GM21723 (cell line): ENCODE results near the gene CTNNA1.
A peak's percentile ranks its signal among the peaks of the same experiment; 100 is the strongest.
"Not testable (repeated sequence)": the region's sequence is repeated elsewhere in the genome, so short reads cannot be mapped to it uniquely, and the experiment has no call there.

Source experiments
- ATAC-seq: cut with Tn5 transposase; IDR thresholded peaks from one replicate; pipeline ENCODE4 v1.9.1; 2021; ENCODE audit warnings: mild to moderate bottlenecking, moderate library complexity; ENCODE audit not compliant: unreplicated experiment

The CTNNA1 gene

DNA sequence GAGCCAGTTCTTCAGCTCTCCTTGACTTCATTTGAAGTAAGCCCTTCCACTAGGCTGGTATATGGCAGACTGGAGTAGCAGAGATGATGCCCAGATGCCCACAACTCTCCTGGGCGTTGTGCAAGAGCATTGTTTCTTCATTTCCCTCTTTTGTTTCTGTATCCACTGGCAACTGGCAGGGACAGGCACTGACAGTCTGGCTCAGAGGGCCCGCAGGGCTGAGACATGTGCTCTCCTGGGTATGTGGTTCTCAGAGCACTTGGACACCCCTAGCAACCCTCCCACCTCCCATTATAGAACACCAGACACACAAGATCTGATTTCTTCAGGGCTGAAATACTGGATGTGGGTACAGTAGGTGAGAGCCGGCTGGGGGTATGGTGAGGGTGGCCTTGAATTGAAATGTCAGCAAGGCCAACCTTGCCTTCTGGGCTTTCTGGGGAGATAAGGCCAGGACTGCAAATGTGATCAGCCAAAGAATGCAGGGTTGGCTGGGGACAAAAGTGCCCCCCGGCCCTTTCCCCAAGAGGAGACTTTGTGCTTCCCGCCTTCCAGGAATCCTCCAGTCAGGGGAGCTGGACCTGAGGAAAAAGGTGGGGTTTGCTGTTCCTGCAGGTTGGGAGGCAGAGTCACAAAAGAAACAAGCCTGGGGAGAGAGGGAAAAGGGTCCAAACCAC is 28.6 kb upstream of the CTNNA1 start:
- ATAC-seq = no peak

DNA sequence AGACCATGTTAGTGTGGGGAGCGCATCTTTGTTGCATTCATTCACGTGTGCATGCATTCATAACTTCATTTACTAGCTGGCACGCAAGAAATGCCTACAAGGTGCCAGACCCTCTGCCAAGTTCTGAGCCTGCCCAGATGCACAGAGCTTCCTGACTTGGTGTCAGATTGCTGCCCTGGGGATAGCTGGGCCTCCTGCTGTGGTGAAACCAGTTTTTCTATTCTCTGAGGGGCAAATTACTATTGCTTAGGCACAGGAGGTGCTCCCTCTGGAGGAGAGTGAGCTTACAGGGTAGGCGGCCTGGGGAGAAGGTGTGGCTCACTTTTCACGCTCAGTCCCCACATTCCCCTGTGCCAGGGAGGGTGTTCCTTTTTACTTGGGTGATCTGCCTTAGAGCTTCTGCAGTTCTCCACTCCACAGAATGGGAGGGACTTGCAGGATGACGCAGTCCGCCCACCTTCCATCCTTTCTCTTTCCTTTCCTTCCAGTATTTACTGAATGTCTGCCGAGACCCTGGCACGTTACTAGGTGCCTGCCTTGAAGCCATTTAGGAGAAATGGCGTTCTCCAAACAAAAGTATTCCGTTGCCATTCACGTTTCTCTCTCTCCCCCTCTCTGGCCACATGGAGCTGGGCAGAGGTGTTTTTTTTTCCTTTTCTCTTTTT is 27.9 kb upstream of the CTNNA1 start:
- ATAC-seq = no peak

DNA sequence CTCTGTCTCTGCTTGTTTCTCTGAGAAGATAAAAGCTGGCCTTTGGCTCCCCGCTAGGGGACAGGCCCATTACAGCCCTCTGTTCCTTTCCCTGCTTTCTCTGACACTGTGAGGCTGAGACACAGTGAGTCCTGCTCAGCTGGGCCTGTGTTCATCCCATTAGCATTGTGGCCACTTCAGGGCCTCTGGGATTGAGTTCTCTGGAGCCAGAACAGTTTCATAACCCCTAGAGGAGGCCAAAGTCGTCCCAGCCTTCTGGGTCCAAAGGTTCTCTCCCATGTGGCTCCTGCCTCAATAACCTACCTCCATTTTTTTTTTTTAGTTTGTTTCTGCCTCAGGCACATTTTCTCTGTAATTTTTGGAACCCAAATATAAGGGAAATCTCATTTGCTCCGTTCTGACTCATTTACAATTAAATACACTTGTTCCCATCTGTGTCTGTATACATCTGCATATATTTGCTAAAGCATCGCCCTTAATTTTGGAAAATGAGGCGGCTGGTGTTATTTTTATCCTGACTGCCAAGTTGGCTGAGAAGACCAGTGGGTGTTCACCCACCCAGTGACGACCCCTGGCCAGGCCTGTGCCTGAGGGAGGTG is 27.3 kb upstream of the CTNNA1 start:
- ATAC-seq = no peak

GRCh38 chr5:138726848-138727247 is 26.4 kb upstream of the CTNNA1 start:
- ATAC-seq = no peak

- ATAC-seq = not testable (repeated sequence)
Observed at GRCh38 chr5:138730496-138730895, 22.7 kb upstream of the CTNNA1 start.

- ATAC-seq = no peak
Observed at GRCh38 chr5:138732466-138732865, 20.8 kb upstream of the CTNNA1 start.

GRCh38 chr5:138732933-138733332 is 20.3 kb upstream of the CTNNA1 start:
- ATAC-seq = no peak

DNA sequence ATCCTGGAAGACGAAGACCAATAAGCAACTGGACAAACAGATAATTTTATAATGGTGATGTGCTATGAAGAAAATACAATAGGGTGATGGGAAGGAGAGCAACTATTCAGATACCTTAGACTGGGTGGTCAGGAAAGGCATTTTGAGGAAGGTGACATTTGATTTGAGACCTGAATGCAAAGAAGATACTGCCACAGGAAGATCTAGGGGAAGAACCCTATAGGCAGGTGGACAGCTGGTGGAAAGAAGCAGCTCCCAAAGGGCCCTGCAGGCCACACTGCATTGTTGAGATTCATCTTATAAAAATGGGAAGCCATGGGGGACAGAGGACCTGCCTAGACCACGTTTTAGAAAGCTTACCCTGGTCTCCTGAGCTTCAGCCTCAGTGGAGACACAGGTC is 19.7 kb upstream of the CTNNA1 start:
- no peak for ATAC-seq

GRCh38 chr5:138736293-138736692 is 16.9 kb upstream of the CTNNA1 start:
- ATAC-seq = no peak

GRCh38 chr5:138737494-138738265 is 15.5 kb upstream of the CTNNA1 start:
- no peak for ATAC-seq

DNA sequence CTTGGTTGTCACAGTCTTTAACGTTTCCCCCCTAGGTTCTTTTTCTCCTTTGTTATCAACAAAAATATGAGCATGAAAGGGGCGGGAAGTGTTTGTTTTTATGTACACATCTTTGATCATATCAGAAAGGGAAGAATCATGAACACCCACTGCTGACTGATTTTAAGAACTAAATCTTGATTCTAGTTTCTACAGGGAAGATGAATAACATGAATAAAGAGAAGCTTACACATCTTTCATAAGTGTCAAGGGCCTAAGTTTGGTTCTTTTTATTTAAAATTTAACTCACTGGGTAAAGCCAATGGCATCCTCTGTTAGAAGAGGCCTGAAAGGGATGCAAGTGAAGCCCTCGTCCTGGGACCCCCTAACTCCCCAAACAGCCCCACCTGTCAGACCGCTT is 14.8 kb upstream of the CTNNA1 start:
- no peak for ATAC-seq

DNA sequence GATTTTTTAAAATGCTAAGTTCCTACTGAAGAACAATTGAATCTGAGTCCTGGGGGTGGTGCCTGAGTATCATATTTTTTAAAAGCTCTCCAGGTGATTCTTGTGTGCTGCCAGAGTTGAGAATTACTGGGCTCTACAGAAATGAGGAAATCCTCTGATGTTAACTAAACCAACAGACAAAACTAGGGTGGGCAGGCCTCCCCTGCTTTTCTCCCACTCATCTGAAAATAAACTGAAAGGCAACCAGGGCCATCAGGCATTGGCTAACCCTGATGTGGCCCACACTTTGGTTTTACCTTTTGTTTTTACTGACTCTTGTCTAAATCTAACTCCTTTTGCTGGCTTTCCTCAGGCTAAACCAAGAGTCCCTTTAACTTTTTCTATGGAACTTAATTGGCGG is 13.3 kb upstream of the CTNNA1 start:
- ATAC-seq = no peak

GRCh38 chr5:138743484-138743883 is 9.7 kb upstream of the CTNNA1 start:
- ATAC-seq = no peak

- no peak for ATAC-seq
Observed at GRCh38 chr5:138745268-138745667, 8.0 kb upstream of the CTNNA1 start.

- ATAC-seq = no peak
Observed at GRCh38 chr5:138748630-138749081, 4.6 kb upstream of the CTNNA1 start.

GRCh38 chr5:138751344-138751743 is 1.9 kb upstream of the CTNNA1 start:
- not testable (repeated sequence) for ATAC-seq

DNA sequence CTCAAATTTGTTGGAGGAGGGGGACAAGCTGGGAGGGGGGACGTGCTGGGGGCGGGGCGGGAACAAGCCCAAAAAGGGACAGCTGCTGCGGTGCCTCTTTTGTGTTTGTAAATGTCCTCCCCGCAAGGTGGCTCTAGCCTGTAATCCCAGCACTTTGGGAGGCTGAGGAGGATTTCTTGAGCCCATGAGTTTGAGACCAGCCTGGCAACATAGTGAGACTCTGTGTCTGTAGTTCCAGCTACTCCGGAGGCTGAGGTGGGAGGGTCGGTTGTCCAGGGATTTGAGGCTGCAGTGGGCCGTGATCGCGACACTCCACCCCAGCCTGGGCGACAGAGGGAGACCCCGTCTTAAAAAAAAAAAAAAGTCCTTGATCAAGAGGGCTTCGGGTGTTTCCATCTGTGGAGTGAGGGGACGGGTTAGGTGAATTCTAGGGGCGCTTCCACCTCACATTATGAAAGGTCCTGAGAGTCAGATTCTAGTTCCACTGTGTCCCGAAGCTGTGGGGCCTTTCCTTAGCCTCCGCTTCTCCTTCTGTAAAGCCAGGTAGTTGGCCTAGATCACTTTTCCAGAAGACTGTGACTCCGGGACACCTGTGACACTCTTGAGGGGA is 779 bp upstream of the CTNNA1 start:
- ATAC-seq = no peak

DNA sequence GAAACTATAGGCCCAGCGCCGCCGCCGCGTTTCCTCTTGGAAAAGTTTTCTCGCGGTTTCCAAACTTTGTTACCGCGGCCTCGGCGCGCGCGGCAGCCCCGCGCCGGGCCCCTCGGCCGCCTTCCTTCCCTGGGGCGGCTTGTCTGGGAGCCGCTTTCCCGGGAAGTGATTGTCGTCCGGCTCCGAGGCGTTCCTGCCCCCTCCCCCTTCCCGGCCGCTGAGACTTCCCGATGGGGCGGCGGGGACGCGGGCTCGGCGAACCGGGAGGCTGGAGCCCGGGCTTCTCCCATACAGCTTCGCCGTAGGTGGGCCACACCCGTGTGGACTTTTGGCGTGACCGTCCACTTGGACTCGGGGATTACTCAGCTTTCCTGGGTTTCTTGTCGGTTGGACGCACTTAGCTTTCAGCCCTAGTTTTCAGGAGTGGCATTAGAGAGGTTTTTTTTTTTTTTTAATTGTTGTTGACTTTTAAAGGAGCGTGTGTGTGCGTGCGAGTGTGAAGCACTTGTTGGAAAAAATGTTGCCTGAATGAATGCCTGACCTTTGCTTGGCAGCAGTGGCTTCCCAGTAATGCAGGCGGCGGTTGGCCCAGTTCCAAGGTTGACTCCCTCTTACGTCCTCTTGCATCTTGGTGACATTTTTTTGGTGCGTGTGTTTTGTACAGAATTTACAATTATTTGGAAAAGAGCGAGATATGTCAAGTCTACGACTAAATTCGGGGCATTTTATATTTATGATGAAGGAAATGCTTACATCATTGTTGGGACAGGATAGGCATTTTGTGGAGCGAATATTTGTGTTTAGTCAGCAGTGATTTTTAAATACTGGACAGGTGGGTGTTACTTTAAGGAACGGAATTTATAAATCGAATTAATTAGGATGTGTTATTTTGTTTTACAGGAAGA is 821 bp downstream of the CTNNA1 start:
- ATAC-seq = peak; percentile 11

DNA sequence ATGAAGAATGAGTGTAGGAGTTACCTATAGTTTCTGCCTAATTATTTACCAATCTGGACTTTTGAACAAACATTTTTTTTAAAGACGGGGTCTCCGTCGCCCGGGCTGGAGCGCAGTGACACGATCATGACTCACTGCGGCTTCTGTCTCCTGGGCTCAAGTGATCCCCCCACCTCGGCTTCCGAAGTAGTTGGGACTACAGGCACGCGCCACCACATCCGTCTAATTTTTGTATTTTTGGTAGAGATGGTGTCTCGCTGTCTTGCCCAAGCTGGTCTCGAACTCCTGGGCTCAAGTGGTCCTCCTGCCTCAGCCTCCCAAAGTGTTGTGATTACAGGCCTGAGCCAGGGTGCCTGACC is 1.5 kb downstream of the CTNNA1 start:
- no peak for ATAC-seq

- no peak for ATAC-seq
Observed at GRCh38 chr5:138755084-138755748, 2.0 kb downstream of the CTNNA1 start.
